GM18508 (cell line): Measurements from ENCODE around the gene RNF220.

Experiments
- ATAC-seq: cut with Tn5 transposase; IDR thresholded peaks from one replicate; pipeline ENCODE4 v1.9.1; 2021; ENCODE audit warnings: moderate number of reproducible peaks; ENCODE audit not compliant: insufficient read depth, unreplicated experiment

RNF220 gene

DNA sequence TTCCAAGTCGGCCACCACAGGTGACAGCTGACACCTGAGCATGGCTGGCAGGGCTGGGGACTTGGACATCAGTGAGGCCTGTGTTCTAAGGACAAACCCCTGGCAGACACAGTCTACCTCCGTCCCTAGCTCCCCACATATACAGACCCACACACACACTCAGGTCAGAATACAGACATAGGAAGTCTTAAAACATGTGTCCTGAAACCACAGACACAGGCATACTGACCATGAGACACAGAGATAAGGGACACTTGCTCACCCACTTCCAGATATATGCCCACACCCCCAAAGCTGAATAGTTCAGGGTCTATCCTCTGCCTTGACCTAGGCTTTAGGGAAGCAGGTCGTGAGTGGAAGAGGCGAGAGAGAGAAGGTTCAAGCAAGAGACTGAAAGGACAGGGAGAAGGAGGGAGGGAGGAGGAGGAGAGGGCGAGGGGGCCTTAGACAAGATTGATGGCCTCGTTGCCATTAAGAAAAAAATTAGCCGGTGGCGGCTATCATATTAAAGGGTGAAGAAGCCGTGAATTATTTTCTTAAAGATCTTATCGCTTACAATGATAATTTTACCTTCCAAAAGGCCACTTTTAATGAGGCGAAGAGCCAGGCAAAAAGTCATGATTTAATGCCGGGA is 219.3 kb downstream of the RNF220 start:
- ATAC-seq = no peak

DNA sequence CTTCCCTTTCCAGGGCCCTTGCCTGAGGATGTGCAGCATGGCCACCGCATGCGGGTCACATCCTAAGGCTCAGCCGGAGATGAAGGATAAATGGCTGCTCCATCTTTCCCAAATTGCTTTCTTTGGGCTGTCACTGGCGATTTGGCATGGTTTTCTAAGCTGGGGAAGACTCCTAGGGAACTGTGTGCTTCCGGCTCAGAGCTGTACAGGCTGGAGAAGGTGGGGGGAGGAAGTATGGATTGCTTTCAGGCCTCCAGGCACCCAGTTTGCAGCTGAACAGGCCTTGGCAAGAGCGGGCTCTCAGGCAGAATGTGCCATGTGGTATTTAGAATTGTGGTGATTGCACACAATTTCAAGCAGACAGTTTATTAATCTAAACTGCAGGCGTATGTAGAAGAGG is 220.3 kb downstream of the RNF220 start:
- no peak for ATAC-seq

DNA sequence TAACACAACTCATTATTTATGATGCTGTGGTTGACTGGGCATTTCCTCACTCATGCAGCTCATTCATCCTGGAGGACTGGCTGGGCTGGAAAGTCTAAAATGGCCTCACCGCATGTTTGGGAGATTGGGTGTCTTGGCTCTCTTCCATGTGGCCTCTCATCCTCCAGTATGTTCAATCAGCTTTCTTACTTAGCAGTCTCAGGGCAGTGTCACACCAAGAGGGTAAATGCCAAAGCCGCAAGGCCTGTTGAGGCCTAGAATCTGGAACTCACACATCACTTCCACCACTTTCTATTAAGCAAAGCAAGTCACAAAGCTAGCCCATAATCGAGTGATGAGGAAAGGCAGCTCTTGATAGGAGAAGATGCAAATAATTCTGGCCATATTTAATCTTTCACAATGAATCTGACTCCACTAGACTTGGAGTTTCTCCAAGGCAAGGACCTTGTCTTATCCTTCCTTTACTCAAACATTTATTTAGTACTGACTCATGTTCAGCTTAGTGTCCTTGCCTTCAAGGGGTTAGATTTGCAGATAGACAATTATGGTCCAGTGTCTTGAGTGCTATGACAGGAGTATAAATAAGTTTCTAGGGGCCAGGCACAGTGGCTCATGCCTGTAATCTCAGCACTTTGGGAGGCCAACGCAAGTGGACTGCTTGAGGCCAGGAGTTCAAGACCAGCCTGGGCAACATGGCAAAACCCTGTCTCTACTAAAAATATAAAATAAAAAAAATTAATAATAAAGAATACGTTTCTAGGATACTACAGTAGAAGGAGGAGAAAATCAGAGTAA is 224.1 kb downstream of the RNF220 start:
- ATAC-seq = no peak

DNA sequence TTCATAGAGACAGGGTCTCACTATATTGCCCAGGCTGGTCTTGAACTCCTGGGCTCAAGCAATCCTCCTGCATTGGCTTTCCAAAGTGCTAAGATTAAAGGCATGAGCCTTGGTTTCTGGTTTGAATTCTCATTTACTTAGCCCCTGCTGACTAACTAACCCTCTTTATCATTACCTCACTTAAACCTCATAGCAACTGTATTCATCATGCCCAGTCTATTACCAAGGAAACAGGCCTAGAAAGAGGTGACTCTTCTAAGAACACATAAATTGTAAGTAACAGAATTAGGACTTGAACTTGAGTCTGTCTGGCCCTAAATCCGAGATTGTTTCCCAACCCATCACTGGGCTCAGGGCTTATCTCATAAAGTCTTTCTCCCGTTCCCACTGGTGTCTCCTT is 225.1 kb downstream of the RNF220 start:
- ATAC-seq = no peak

DNA sequence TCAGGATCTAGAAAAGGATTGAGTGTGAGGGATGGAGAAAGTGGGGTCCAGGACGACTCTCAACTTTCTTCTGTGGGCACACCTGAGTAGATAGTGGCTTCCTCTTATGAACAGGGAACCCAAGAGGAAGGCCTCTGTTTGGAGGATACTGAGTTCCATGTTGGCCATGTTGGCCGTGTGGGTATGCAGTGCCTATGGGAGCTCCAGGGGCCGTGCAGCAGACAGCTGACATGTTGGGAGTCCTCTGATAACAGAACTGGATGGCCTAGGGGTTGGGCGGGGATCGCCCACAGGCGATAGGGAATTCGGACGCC is 226.2 kb downstream of the RNF220 start:
- ATAC-seq = no peak

DNA sequence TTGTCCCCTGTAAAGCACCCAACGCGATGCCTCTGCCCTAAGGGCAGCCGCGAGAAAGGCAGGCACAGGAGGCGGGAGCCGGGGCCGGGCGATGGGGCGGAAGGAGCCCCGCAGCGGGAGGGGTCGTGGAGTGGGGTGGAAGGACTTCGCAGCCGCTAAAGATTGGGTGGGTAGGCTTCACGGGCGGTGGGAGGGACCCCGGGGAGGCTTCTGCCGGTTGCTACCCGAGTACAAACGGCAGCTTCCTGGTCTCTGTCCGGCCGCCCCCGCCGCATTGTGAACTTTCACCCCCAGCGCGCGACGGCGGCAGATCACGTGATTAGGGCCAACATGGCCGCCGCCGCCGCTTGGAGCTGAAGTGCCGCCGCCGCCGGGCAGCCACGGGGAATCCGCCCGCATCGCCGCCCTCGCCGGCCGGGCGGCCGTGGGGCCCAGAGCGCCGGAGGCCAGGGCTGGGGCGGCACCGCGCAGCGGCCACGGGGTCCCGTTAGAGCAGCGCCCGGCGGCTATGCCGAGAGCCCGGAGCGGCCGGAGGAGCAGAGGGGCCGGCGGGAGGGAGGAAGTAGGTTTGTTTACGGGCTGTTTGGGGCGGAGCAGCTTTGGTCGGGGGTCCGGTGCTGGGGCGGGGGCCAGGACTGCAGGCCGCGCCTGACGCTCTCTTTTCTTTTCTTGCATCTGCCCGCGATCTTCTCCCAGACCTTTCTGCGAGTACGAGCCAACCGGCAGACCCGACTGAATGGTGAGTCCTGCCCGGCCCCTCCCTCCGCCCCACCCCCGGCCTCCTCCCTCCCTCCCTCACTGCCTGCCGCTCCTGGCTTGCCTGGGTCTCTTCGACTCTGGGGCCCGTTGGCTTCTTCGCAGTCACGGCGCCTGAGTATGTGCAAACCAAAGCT is 226.8 kb downstream of the RNF220 start:
- ATAC-seq = no peak

DNA sequence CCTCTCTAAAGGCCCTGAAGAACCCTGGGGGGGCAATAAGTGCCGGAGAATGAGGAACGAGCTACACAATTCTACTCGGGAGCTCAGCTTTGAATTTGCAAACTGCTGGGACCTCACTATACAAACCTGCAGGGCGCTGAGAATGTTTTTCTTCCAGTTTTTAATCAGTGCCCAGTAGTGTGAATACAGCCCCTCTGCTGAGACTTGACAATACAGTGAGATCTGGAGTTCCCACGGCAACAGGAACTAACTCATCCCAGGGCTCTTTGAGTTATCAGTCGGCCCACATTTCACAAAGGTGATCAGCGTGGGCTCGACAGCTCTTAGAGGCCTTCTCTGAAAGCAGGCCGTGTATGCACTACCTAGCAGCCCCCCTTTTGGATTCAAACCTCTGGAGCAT is 227.5 kb downstream of the RNF220 start:
- ATAC-seq = no peak

DNA sequence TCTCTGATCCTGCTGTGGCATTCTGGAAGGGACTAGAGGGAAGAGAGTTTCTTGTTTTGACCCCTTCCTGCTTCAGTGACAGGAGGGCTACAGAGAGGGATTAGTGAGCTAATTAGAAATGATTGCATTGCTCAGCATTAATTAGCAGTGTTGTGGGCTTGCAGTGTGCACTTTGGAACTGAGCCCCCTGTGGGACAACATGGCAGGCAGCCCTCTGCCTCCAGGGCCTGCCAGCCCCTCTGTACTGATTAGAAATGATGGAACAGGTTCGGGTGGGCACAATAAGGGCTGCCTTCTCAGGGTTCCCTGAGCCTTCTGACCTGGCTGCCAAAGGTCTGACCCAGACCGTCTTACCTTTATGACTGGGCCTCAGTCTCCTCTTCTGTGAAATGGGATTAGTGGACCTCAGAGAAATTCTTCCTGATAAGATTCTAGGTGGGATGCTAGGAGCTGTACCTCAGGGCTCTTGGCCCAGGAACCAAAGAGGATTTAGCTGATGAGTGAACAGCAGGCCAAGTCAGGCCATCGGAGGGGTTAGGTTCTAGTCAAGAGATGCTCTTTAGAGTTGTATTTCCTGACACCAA is 229.6 kb downstream of the RNF220 start:
- ATAC-seq = no peak

DNA sequence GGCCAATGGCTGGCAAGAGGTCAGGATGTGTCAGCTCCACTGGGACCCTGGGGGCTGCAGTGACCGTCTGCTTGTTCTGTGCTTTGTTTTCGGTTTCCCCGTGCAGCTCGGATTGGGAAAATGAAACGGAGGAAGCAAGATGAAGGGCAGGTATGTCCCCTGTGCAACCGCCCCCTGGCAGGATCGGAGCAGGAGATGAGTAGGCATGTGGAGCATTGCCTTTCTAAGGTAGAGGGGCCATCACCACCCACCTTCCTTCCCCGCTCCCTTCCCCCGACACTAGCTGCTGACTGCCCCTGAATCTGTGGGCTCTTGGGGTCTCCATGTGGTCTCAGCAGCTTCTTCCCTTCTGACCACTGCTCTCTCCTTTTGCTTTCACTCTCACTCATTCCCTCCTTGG is 230.4 kb downstream of the RNF220 start:
- no peak for ATAC-seq

DNA sequence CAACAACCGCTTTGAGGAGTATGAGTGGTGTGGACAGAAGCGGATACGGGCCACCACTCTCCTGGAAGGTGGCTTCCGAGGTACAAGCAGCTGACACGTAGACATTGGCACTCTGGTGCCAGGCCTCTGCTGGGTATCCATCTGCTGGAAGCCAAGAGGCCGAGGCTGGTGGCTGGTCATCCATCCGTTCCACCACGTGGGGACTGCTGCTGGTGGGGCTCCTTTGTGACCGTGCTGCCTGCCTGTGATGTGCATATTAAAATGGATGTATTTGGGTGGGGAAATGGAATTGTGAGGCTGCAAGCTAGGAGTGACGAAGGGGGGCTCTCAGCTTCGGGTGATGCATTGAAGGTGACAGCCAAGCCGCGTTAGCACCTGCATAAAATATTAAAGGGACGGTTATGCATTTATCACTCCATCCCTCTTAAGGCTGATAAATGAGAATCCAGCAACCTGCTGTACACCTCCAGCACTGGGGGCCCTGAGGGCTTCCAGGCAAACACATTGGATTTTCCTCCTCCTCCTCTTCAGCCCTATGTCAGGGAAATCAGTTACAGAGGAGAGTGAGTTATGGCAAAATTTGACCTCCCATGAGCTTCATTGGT is 231.1 kb downstream of the RNF220 start:
- no peak for ATAC-seq

DNA sequence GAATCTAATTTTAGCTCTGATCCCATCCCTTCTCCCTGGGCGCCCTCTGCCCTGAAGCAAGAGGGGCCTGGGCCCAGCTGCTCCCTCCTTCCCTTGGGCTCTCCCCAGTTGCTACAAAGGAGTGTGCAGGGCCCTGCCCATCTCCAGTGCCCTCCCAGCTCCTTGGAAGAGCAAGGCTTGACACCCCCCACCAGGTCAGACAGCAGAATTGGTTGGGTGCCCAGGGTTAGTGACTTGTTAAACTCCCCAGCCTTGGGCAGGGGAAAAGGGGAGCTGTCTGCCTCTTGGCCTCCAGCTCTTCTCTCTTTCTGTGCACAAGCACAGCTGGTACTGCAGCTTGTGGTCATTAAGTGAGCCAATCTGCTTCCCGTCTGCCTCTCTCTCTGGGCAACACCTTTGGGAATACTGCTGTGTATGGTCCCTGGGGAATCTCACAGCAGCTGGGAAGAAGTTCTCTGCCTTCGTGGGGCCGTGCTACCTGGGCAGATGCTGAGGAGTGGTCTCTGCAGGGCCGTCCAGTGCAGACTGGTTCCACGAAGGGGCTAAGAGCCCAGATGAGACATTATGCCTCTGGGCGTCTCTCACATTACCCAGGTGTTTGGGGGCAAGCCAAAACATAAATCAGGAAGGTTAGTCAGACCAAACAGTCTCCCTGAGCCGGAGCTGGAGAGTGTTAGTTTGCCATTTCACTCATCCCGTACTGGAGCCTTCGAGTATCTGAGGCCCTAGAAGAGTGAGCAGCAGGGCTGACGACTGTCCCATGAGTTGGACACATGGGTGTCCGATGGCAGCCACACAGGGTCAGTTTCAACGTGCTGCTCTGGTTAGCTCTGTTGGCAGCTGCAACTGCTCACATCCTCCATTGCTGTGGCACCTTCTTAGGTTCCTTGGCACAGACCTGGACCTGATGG is 231.9 kb downstream of the RNF220 start:
- no peak for ATAC-seq

DNA sequence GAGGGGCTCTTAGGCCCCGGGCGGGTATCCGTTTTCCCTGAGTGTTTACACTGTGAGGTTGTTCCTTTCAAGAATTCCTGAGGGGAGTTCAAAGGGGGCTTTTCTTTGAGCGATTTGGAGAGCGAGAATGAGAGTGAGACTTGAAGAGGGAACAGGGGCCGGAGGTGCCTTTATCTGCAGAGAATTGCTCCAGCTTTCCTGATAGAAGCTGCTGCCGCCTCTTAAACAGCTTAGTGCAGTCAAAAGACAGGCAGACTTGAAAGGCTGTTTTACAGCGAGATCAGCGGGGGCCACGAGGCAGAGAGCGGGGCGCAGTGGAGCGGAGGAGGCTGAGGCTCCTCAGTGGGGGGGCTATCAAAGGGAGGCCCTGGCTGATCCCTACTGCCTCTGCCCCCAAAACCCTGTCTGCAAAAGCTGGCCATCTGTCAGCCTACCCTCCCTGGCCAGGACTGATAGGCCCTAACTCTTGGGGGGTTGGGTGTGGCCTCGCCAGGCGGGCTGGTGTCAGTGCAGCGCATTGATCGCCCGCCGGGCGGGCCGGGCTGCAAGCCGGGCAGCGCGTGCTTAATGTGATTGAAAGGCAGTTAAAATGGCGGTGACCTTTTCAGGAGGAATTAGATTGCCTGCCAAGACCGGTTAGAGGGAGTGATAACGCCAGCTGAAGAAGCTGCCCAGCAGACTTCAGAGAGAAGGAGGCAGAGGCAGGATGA is 232.8 kb downstream of the RNF220 start:
- ATAC-seq = no peak

DNA sequence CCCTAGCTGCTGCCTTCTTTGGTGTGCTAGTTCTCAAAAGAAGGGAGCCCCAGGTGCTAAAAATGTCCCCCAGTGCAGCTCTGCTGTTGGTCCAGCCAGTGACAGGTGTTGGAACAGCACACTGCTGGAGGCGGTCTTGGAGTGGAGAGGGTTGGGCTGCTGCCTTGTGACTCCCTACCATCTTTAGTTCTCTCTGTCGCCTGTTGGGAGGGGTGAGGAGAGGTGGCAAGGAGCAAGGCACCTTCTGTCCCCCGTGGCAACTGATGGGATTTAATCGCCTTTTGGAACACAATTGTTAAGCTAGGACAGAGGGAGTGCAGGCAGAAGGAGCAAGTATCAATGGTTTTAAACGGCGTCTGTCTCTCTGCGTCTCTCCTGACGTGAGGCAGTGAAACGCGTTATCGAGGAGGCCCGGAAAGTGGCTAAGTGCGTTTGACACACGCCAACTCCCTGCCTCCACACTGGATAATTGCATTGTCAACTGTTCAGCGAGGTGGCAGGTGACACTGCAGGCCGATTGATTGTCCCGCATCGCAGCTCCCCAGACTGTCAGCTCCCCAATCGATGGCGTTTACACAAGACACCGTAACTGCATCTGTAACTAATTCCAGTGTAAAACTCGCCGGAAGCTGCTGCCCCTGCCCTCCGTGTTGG is 235.3 kb downstream of the RNF220 start:
- no peak for ATAC-seq

DNA sequence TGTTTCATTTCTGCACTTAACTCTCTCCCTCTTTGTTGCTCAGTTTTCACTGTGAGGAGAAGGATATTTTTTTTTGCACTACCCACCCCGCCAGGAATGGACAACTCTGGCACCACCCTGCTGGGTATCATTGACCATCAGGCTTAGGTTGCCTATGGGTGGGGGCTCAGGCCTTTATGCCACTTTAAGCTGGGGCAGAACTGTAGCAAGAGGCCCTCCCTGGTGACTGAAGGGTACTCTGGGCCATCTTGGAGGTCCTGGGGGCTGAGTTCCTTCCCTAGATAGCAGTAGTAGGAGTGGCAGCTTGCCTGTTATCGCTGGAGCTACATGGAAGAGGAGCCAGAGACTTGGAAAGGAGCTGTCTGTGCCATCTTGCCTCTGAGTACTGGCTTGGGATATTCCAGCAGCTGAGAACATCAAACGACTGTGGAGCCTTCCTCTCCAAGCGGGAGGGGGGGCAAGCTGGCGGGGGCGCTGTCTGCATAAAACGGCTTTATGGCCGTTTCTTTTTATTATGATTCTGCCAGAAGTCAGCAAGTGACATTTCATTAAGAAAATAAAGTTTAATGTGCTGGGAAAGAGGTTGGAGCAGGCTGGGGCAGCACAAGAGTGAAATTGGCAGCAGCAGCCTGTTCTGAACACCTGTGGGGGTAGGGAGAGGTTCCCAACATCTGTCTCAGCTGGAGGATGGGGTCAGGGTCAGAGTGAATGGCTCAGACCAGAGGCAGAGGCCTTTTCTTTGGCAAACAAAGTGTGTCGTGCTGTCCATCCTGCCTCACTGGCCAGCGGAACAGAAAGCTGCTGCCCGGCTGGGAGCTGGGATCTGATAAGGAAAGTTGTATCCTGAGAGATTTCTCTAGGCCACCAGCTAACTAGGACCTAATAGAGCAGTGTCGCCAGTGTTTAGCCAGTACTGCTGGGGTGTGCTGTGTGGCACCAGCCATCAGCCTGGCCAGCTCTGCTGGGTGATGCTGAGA is 236.4 kb downstream of the RNF220 start:
- ATAC-seq = no peak

DNA sequence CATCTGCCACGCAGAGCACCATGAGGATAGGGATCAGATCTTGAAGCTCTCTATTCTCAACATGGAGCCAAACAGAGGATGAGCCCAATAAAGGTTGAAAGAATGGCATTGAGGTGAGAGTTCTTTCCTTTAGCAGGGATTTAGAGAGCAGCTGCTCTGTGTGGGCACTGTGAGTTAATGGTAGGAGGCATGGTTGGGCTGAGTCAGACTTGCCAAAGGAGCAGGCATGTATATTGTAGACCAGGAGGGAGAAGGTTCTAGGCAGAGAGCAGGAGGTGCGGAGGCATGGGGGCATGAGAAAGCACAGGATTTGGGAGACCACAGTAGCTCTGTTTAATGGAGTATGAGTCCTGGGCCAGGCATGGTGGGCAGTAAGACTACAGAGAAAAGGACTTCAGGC is 237.2 kb downstream of the RNF220 start:
- no peak for ATAC-seq

DNA sequence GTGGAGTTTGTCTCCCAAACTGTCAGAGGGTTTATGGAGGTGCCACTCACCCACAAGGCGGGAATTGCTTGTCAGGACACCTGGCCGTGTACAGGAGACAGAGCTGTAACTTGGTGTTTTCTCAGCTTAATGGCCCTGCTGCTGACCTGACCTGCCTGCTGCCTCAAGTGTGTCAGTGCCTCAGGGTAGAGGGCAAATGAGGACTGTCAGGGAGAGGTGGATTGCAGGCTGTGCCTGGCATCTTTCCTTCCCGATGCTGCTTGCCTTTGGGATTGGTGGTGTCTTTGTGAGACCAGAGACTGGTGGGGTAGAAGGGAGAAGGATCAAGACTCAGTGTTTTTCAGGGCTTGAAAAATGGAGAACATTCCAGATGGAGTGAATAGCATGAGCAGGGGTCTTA is 237.9 kb downstream of the RNF220 start:
- no peak for ATAC-seq

DNA sequence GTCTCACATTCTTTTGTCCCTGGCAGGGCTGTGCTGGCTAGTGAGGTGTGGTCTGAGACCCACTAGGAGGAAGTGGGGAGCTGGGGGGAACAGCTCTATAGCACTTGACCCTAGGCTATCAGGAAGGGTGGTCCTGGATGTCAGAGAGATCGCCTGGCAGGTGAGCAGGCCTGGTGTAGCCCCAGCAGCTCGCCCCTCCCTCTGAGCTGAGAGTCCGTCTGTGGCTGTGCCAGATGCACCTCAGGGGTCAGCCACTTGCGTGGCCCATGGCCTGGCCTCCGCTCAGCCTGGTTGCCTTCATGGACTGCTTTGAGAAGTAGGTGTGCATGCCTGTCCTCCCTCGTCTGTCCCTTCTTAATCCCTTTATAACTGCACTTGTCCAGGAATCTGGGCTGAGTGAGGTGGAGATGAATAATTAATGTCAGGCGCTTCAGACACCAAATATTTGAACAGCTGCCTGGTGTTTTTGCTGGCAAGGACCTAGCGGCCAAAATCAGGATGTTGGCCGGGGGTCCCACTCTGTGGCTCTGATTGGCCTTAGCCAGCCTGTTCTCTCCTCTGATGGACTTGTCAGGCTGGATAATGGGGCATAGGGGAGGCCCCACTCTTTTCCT is 238.8 kb downstream of the RNF220 start:
- ATAC-seq = no peak
